ES-I3 (cell line): ENCODE data around the gene MSTN.

Source experiments
- H3K36me3 ChIP-seq: 2 replicates; pipeline ENCODE4 v1.6.1; 2013; ENCODE audit warnings: mild to moderate bottlenecking, low read length, control low read depth, moderate library complexity; ENCODE audit not compliant: insufficient read depth
- H3K4me1 ChIP-seq: 2 replicates; pipeline ENCODE4 v1.6.1; 2013; ENCODE audit warnings: mild to moderate bottlenecking, control low read depth, low read length; ENCODE audit not compliant: insufficient read depth
- H3K9ac ChIP-seq: 2 replicates; pipeline ENCODE4 v1.6.1; 2013; ENCODE audit warnings: low read depth, mild to moderate bottlenecking, low read length, moderate library complexity
- H3K9me3 ChIP-seq: 2 replicates; pipeline ENCODE4 v1.6.1; 2013; ENCODE audit warnings: mild to moderate bottlenecking, low read length, moderate library complexity; ENCODE audit not compliant: control insufficient read depth, insufficient read depth

Gene MSTN

GRCh38 chr2:190084704-190085103 lies 22.2 kb upstream of the MSTN start:
- no peak overlapping the region for H3K9ac ChIP-seq
- no peaks in the 10 kb centered on the region for H3K4me1 ChIP-seq
- H3K9me3 ChIP-seq = no peaks in the 10 kb centered on the region
- no peaks in the 10 kb centered on the region for H3K36me3 ChIP-seq

GRCh38 chr2:190082118-190082517 lies 19.6 kb upstream of the MSTN start:
- Histone ChIP-seq H3K4me1 (no peaks in the 10 kb centered on the region), H3K9ac (no peak overlapping the region), H3K36me3 (no peaks in the 10 kb centered on the region), H3K9me3 (no peaks in the 10 kb centered on the region)

- Histone ChIP-seq H3K9ac (no peak overlapping the region), H3K36me3 (no peaks in the 10 kb centered on the region), H3K4me1 (no peaks in the 10 kb centered on the region), H3K9me3 (no peaks in the 10 kb centered on the region)
Observed at GRCh38 chr2:190080527-190081049, 18.1 kb upstream of the MSTN start.

DNA sequence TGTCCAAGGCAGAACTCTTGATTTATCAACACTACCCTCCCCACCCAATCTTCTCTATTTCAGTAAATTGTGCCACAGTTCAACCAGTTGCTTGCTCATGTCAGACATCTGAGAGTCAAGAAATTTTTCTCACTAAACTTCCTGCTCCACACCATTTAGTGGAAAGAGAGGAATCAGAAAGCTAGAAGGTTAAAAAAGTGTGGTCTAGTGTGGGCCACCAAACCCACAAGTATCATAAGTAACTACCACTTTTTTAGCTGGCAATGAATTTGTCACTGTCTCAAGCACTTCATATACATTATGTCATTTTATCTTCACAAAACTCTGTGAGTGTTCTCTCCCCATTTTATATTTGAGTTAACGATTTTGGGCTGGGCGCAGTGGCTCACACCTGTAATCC lies 16.6 kb upstream of the MSTN start:
- no peak overlapping the region for H3K9ac ChIP-seq

GRCh38 chr2:190075623-190076022 lies 13.1 kb upstream of the MSTN start:
- Histone ChIP-seq H3K4me1 (no peaks in the 10 kb centered on the region), H3K9ac (no peak overlapping the region), H3K36me3 (no peaks in the 10 kb centered on the region), H3K9me3 (no peaks in the 10 kb centered on the region)

More for the DNA sequence above, 16.6 kb upstream of the MSTN start:
- H3K9me3 ChIP-seq = no peaks in the 10 kb centered on the region
- H3K36me3 ChIP-seq = no peaks in the 10 kb centered on the region
- no peaks in the 10 kb centered on the region for H3K4me1 ChIP-seq

DNA sequence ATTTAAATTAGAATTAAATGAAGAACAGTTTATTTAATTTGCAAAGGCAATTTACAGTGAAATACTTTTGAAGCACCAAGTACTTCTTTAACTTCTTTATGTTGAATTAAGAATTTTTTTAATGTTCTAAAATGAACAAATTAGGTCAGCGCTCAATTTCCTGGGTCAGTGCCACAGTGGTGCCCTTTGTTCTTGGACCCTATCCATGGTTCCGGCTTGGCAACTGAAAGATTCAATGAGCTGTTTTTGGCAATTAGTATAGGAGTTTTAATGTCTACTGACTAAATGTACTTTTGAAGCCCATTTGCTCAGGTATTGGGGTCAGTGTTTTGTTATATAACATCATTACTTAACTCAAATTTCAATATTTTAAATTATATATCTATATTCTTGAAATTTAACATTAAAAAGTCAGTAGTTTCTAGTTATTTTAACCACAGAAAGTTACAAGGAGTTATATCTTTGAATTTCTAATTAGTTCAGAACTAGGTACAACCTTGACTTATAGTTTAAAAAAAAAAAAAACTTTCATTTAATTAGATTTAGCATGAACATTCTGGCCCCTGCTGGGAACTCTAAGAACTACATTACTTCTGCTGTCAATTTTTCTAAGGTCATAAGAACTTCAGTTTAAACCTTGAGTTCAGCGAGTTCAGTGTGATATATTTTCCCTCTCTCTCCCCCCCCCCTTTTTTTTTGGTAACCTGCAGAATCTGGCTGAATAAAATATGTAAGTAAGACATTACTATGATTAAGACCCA lies 7.6 kb upstream of the MSTN start:
- H3K4me1 ChIP-seq = no peaks in the 10 kb centered on the region
- no peaks in the 10 kb centered on the region for H3K9me3 ChIP-seq
- no peaks in the 10 kb centered on the region for H3K36me3 ChIP-seq
- no peak overlapping the region for H3K9ac ChIP-seq

- Histone ChIP-seq H3K9ac (no peak overlapping the region), H3K4me1 (no peaks in the 10 kb centered on the region), H3K9me3 (no peaks in the 10 kb centered on the region)
Observed at GRCh38 chr2:190068764-190069163, 6.2 kb upstream of the MSTN start.

GRCh38 chr2:190065839-190066238 lies 3.3 kb upstream of the MSTN start:
- Histone ChIP-seq H3K4me1 (no peaks in the 10 kb centered on the region), H3K9me3 (no peaks in the 10 kb centered on the region), H3K9ac (no peak overlapping the region), H3K36me3 (no peaks in the 10 kb centered on the region)

More at GRCh38 chr2:190068764-190069163, 6.2 kb upstream of the MSTN start:
- no peaks in the 10 kb centered on the region for H3K36me3 ChIP-seq

DNA sequence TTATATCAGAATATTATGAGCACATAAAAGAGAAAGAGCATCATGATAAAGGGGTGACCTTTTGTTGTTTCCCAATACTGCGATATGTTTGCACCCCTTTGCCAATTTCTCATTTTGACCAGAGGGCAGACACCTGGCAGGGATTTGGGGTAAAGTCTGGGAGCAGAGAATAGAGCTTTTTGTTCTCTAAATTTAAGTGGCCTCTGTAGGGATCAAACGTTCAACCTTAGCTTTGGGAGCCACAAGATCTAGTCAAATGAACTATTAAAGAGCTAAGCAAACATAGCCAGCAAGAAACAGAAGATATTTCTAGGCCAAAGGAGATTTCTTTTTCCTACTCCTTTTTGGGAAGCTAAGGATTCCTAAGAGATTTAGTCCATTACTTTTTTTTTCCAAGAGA lies 1.1 kb upstream of the MSTN start:
- Histone ChIP-seq H3K9me3 (no peaks in the 10 kb centered on the region), H3K9ac (no peak overlapping the region), H3K4me1 (no peaks in the 10 kb centered on the region), H3K36me3 (no peaks in the 10 kb centered on the region)

GRCh38 chr2:190062053-190062452 lies 476 bp downstream of the MSTN start:
- Histone ChIP-seq H3K9ac (no peak overlapping the region), H3K9me3 (no peaks in the 10 kb centered on the region), H3K4me1 (no peaks in the 10 kb centered on the region), H3K36me3 (no peaks in the 10 kb centered on the region)

GRCh38 chr2:190060626-190061025 lies 1.9 kb downstream of the MSTN start:
- Histone ChIP-seq H3K4me1 (no peaks in the 10 kb centered on the region), H3K9ac (no peak overlapping the region), H3K36me3 (no peaks in the 10 kb centered on the region), H3K9me3 (no peaks in the 10 kb centered on the region)

GRCh38 chr2:190060019-190060418 lies 2.5 kb downstream of the MSTN start:
- no peaks in the 10 kb centered on the region for H3K4me1 ChIP-seq
- H3K9me3 ChIP-seq = no peaks in the 10 kb centered on the region
- H3K9ac ChIP-seq = no peak overlapping the region
- no peaks in the 10 kb centered on the region for H3K36me3 ChIP-seq

- H3K36me3 ChIP-seq = no peaks in the 10 kb centered on the region
- no peaks in the 10 kb centered on the region for H3K9me3 ChIP-seq
- H3K9ac ChIP-seq = no peak overlapping the region
- no peaks in the 10 kb centered on the region for H3K4me1 ChIP-seq
Observed at GRCh38 chr2:190053426-190053825, 9.1 kb downstream of the MSTN start.

- Histone ChIP-seq H3K36me3 (no peaks in the 10 kb centered on the region), H3K9me3 (no peaks in the 10 kb centered on the region), H3K9ac (no peak overlapping the region), H3K4me1 (no peaks in the 10 kb centered on the region)
Observed at GRCh38 chr2:190052307-190052706, 10.2 kb downstream of the MSTN start.

DNA sequence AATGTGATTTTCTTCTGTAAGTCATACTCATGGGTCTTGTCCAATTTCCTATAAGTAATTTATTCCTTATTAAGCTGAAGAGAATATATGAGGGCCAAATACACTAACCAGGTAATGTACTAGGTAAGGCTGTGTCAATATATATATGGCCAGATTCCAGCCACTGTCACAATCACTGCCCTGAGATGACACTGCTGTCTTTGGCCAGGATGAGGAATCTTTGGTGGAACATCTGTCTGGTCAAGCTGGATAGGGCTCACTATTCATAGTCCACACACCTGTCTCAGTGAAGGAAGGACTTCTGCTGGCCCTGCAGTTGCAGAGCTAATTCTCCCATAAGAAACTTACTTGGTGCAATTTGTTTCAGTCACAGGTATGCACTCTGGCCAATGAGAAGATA lies 11.3 kb downstream of the MSTN start:
- no peak overlapping the region for H3K9ac ChIP-seq
- no peaks in the 10 kb centered on the region for H3K4me1 ChIP-seq
- no peaks in the 10 kb centered on the region for H3K36me3 ChIP-seq
- H3K9me3 ChIP-seq = no peaks in the 10 kb centered on the region
